H9 (cell line): ENCODE results near the gene DSE. TPM values are rescaled to one million over a fixed set of nuclear protein-coding genes. Genes with fewer than 3 reads are reported as not detected.

Experiments
- DNase-seq: peaks from one replicate; pipeline ENCODE4 v3.0.0-alpha.2; 2017
- H2AFZ ChIP-seq: one replicate; pipeline ENCODE4 v1.6.1; 2013; ENCODE audit warnings: mild to moderate bottlenecking, low read length, control low read depth, moderate library complexity
- H2AK5ac ChIP-seq: 2 replicates; pipeline ENCODE4 v1.6.1; 2013; ENCODE audit warnings: low read length, control low read depth, mixed read lengths; ENCODE audit not compliant: insufficient read length
- H2BK120ac ChIP-seq: one replicate; pipeline ENCODE4 v1.6.1; 2013; ENCODE audit warnings: low read depth, mild to moderate bottlenecking, low read length, control low read depth, inconsistent platforms; ENCODE audit not compliant: poor library complexity, severe bottlenecking
- H2BK12ac ChIP-seq: 2 replicates; pipeline ENCODE4 v1.6.1; 2013; ENCODE audit warnings: low read length, control low read depth, mixed read lengths, low read depth; ENCODE audit not compliant: insufficient read length
- H2BK15ac ChIP-seq: 2 replicates; pipeline ENCODE4 v1.6.1; 2013; ENCODE audit warnings: low read depth, low read length, control low read depth
- H2BK20ac ChIP-seq: one replicate; pipeline ENCODE4 v1.6.1; 2013; ENCODE audit warnings: low read depth, mild to moderate bottlenecking, low read length, control low read depth, inconsistent platforms; ENCODE audit not compliant: poor library complexity, severe bottlenecking
- H2BK5ac ChIP-seq: 2 replicates; pipeline ENCODE4 v1.6.1; 2013; ENCODE audit warnings: low read length, control low read depth, mixed read lengths; ENCODE audit not compliant: insufficient read length
- H3K14ac ChIP-seq: 2 replicates; pipeline ENCODE4 v1.6.1; 2013; ENCODE audit warnings: low read length, control low read depth; ENCODE audit not compliant: insufficient read depth
- H3K18ac ChIP-seq: 2 replicates; pipeline ENCODE4 v1.6.1; 2013; ENCODE audit warnings: low read depth, mild to moderate bottlenecking, mixed read lengths, low read length, control low read depth; ENCODE audit not compliant: insufficient read length
- H3K23ac ChIP-seq: 2 replicates; pipeline ENCODE4 v1.6.1; 2013; ENCODE audit warnings: low read length, control low read depth, mixed read lengths, low read depth; ENCODE audit not compliant: insufficient read length
- H3K23me2 ChIP-seq: 2 replicates; pipeline ENCODE4 v1.6.1; 2013; ENCODE audit warnings: low read depth, mild to moderate bottlenecking, mixed read lengths, low read length, control low read depth; ENCODE audit not compliant: insufficient read length, poor library complexity, severe bottlenecking
- H3K27ac ChIP-seq: 2 replicates; pipeline ENCODE4 v1.5.1; 2013; ENCODE audit warnings: low read length, control low read depth, mixed read lengths, low read depth; ENCODE audit not compliant: insufficient read length
- H3K27me3 ChIP-seq: 2 replicates; pipeline ENCODE4 v1.6.1; 2013; ENCODE audit warnings: low read length, control low read depth, inconsistent platforms; ENCODE audit not compliant: insufficient read depth
- H3K4ac ChIP-seq: 2 replicates; pipeline ENCODE4 v1.6.1; 2013; ENCODE audit warnings: low read depth, mild to moderate bottlenecking, control low read depth, inconsistent platforms, low read length, moderate library complexity
- H3K4me1 ChIP-seq: 2 replicates; pipeline ENCODE4 v1.6.1; 2013; ENCODE audit warnings: low read length, control low read depth, inconsistent platforms; ENCODE audit not compliant: insufficient read depth
- H3K4me2 ChIP-seq: 2 replicates; pipeline ENCODE4 v1.6.1; 2013; ENCODE audit warnings: low read length, control low read depth, mixed read lengths; ENCODE audit not compliant: insufficient read length, insufficient read depth
- H3K56ac ChIP-seq: 2 replicates; pipeline ENCODE4 v1.6.1; 2013; ENCODE audit warnings: low read depth, mild to moderate bottlenecking, mixed read lengths, low read length, control low read depth; ENCODE audit not compliant: insufficient read length
- H3K79me1 ChIP-seq: 2 replicates; pipeline ENCODE4 v1.6.1; 2013; ENCODE audit warnings: low read depth, mild to moderate bottlenecking, moderate library complexity, low read length, control low read depth, inconsistent platforms; ENCODE audit not compliant: insufficient read depth, poor library complexity, severe bottlenecking
- H3K79me2 ChIP-seq: 2 replicates; pipeline ENCODE4 v1.6.1; 2013; ENCODE audit warnings: low read length, control low read depth, inconsistent platforms; ENCODE audit not compliant: insufficient read depth
- H3K9ac ChIP-seq: 2 replicates; pipeline ENCODE4 v1.6.1; 2013; ENCODE audit warnings: low read length, control low read depth, mixed read lengths; ENCODE audit not compliant: insufficient read length; ENCODE audit errors: extremely low read depth
- H3K9me3 ChIP-seq: one replicate; pipeline ENCODE4 v1.6.1; 2013; ENCODE audit warnings: low read depth, low read length, inconsistent platforms; ENCODE audit not compliant: control insufficient read depth
- H3T11ph ChIP-seq: one replicate; pipeline ENCODE4 v1.6.1; 2013; ENCODE audit warnings: mild to moderate bottlenecking, low read length, control low read depth, inconsistent platforms
- H4K20me1 ChIP-seq: one replicate; pipeline ENCODE4 v1.6.1; 2013; ENCODE audit not compliant: control insufficient read depth, insufficient read length, insufficient read depth
- H4K5ac ChIP-seq: 2 replicates; pipeline ENCODE4 v1.6.1; 2013; ENCODE audit warnings: low read depth, mild to moderate bottlenecking, mixed read lengths, low read length, control low read depth; ENCODE audit not compliant: insufficient read length
- H4K8ac ChIP-seq: replicated peaks from 2 replicates; pipeline ENCODE4 v1.6.1; 2013; ENCODE audit warnings: low read length, control low read depth, mixed read lengths, low read depth; ENCODE audit not compliant: insufficient read length
- H4K91ac ChIP-seq: 2 replicates; pipeline ENCODE4 v1.6.1; 2013; ENCODE audit warnings: low read depth, mild to moderate bottlenecking, moderate library complexity, mixed read lengths, low read length, control low read depth; ENCODE audit not compliant: insufficient read length
- H3K27ac Mint-ChIP-seq, 3 experiments: 2 replicates in 2 of 3; 3 replicates in 1 of 3; pipeline ENCODE4 v1.8.0; 2020 to 2021; ENCODE audit warnings: mixed read lengths in 3 of 3, mild to moderate bottlenecking in 1 of 3, moderate library complexity in 1 of 3
- H3K27me3 Mint-ChIP-seq: 2 replicates; pipeline ENCODE4 v1.8.0; 2021; ENCODE audit warnings: low read depth, mild to moderate bottlenecking, moderate library complexity, mixed read lengths
- H3K36me3 Mint-ChIP-seq, 3 experiments: 2 replicates in 2 of 3; 3 replicates in 1 of 3; pipeline ENCODE4 v1.8.0; 2020 to 2021; ENCODE audit warnings: low read depth in 3 of 3, mixed read lengths in 3 of 3; ENCODE audit not compliant: insufficient read depth in 1 of 3
- H3K4me1 Mint-ChIP-seq, 2 experiments: 2 replicates each; pipeline ENCODE4 v1.8.0; 2020; ENCODE audit warnings: mixed read lengths in 2 of 2
- H3K4me3 Mint-ChIP-seq, 2 experiments: 2 replicates in 1 of 2; 3 replicates in 1 of 2; pipeline ENCODE4 v1.8.0; 2020 to 2021; ENCODE audit warnings: mild to moderate bottlenecking in 2 of 2, mixed read lengths in 2 of 2, moderate library complexity in 1 of 2
- H3K9me3 Mint-ChIP-seq, 2 experiments: 2 replicates in 1 of 2; 3 replicates in 1 of 2; pipeline ENCODE4 v1.8.0; 2020; ENCODE audit warnings: mild to moderate bottlenecking in 2 of 2, mixed read lengths in 2 of 2, moderate library complexity in 1 of 2
- CTCF ChIP-seq: fragments of 200-600 bp; sonication (generic); conservative IDR thresholded peaks from 3 replicates; pipeline ENCODE4 v1.8.0; 2021; ENCODE audit warnings: antibody characterized with exemption, mild to moderate bottlenecking
- total RNA-seq: library from RNA; stranded (reverse); gene quantifications from 2 replicates; pipeline ENCODE4 v1.2.1, GENCODE V29; 2021

DSE gene
- total RNA-seq, 1 experiment from 2014 or later, result 45.6 TPM

DNA sequence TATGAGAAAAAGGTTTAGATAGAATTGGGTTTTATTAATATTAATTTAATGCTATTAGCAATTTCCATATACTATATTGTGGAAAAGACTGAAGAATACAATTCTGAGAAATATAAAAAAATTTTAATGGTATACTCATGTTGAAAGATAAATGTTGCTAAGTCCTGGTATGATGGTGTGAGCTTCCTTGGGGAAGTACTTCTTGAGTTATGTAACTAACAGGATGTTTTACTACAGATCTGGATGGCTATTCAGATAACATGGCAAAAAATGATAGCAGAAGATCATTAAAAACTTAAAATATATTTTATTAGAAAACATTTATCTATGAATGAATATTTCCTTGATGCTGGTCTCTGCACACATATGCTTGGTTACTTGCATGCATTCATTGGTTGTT lies 66.9 kb downstream of the DSE start:
- Histone ChIP-seq H3K79me1 (no peaks in the 10 kb centered on the region), H3K27ac (no peak overlapping the region), H3K27me3 (no peaks in the 10 kb centered on the region), H3K4ac (no peak overlapping the region), H3T11ph (no peak overlapping the region), H3K79me2 (no peaks in the 10 kb centered on the region), H3K56ac (no peak overlapping the region), H3K9ac (no peak overlapping the region), H4K5ac (no peak overlapping the region), H2AK5ac (no peak overlapping the region), H4K91ac (no peak overlapping the region), H2BK120ac (no peak overlapping the region), H4K8ac (no peak overlapping the region), H2BK12ac (no peak overlapping the region), H3K9me3 (no peaks in the 10 kb centered on the region), H3K4me1 (peaks cover 3% of the 10 kb centered on the region; the same call in 1 of the 2 replicates), H3K23ac (no peak overlapping the region), H3K14ac (no peak overlapping the region), H3K18ac (no peak overlapping the region), H2BK15ac (no peak overlapping the region), H2BK5ac (no peak overlapping the region), H3K23me2 (no peaks in the 10 kb centered on the region), H3K4me2 (no peak overlapping the region), H2AFZ (no peak overlapping the region), H2BK20ac (no peak overlapping the region), H4K20me1 (no peaks in the 10 kb centered on the region)
- Mint-ChIP-seq H3K4me3 (no peak overlapping the region), H3K4me1 (peaks cover 24 to 30% of the 10 kb centered on the region in 2 experiments), H3K9me3 (no peaks in the 10 kb centered on the region), H3K36me3 (peaks cover 8 to 13% (median 10%) of the 10 kb centered on the region in 3 experiments; a peak in 5 of 7 replicates), H3K27me3 (no peaks in the 10 kb centered on the region), H3K27ac (no peak overlapping the region)
- TF ChIP-seq CTCF, result no peak
- DNase-seq, result no peak
